Kidney (tissue), 14 donors: ENCODE measurements around the gene GLIPR1L1. TPM values are rescaled to one million over a fixed set of nuclear protein-coding genes. Genes with fewer than 3 reads are reported as not detected.
A peak's percentile ranks its signal among the peaks of the same experiment; 100 is the strongest.

Experiments used
- DNase-seq, 5 donors: peaks; one replicate each; pipeline ENCODE4 v3.0.0-alpha.2; 2013 to 2020
- FAIRE-seq: peaks from 2 replicates; lab custom pipeline; 2012; peaks lifted over from hg19 to GRCh38; lab: Jason Lieb, UNC
- H3K27ac ChIP-seq, 2 donors: one replicate each; pipeline ENCODE4 v1.7.0; 2013; ENCODE audit warnings: low read depth in 2 of 2, low read length in 2 of 2, inconsistent platforms in 1 of 2
- H3K27me3 ChIP-seq: one replicate; pipeline ENCODE4 v1.7.1; 2013; ENCODE audit warnings: low read length, inconsistent platforms; ENCODE audit not compliant: control insufficient read depth, insufficient read depth
- H3K36me3 ChIP-seq, 3 donors: one replicate each; pipeline versions ENCODE4 v1.7.0 to v1.7.1; 2013; ENCODE audit warnings: low read length in 3 of 3, control low read depth in 1 of 3, inconsistent platforms in 1 of 3; ENCODE audit not compliant: insufficient read depth in 3 of 3, control insufficient read depth in 2 of 3
- H3K4me1 ChIP-seq, 3 donors: one replicate each; pipeline versions ENCODE4 v1.7.0 to v1.7.1; 2013; ENCODE audit warnings: low read length in 3 of 3, inconsistent platforms in 1 of 3, low read depth in 1 of 3; ENCODE audit not compliant: control insufficient read depth in 2 of 3, insufficient read depth in 2 of 3
- H3K4me3 ChIP-seq, 3 donors: one replicate each; pipeline versions ENCODE4 v1.7.0 to v1.8.1; 2013; ENCODE audit warnings: low read length in 3 of 3, control low read depth in 1 of 3, inconsistent platforms in 1 of 3
- H3K9ac ChIP-seq, 3 donors: one replicate each; pipeline versions ENCODE4 v1.7.0 to v1.7.1; 2013; ENCODE audit warnings: low read length in 3 of 3, control low read depth in 1 of 3, inconsistent platforms in 1 of 3
- H3K9me3 ChIP-seq, 3 donors: one replicate each; pipeline versions ENCODE4 v1.7.0 to v1.7.1; 2013; ENCODE audit warnings: low read length in 3 of 3, control low read depth in 1 of 3, inconsistent platforms in 1 of 3; ENCODE audit not compliant: control insufficient read depth in 2 of 3, insufficient read depth in 1 of 3
- intact Hi-C: fragments of 100-400 bp; cut with DNase I; formaldehyde crosslinking; loops from one replicate; pipeline ENCODE4 v1.11.1; 2022
- polyA plus RNA-seq: library from polyadenylated mRNA; stranded (reverse); fragments of 350-450 nt; fragmentation: Illumina TruSeq; extraction: RNeasy Lipid Tissue Mini Kit (QIAGEN cat#74804); gene quantifications from one replicate; pipeline ENCODE4 v1.2.3, GENCODE V29; 2014; ENCODE audit warnings: low read depth, low replicate concordance; ENCODE audit not compliant: insufficient read depth
- total RNA-seq: library from RNA; stranded (reverse); fragmentation: NEBNext Ultra II Directional; extraction: Animal tissue kit (Norgen Biotek cat#: 25700); gene quantifications from one replicate; pipeline ENCODE4 v1.2.1, GENCODE V29; 2021
- TF ChIP-seq, protein P1 (sequence below): IDR thresholded peaks from 3 replicates; pipeline ENCODE4 v1.5.1; 2012; ENCODE audit warnings: mild to moderate bottlenecking, moderate library complexity, borderline replicate concordance; ENCODE audit not compliant: insufficient read depth; ENCODE audit errors: extremely low read depth
- donor health status: control.
- donor health status: control.
- donor health status: control.
- donor health status: control.
- donor health status: control.
- donor health status: DM: yes; HTN: yes; CAD: no.
- donor health status: Normal renal cell carcinoma (clear cell type).

GLIPR1L1 gene
- total and polyA plus RNA-seq, 2 donors from 2014 or later: not detected

DNA sequence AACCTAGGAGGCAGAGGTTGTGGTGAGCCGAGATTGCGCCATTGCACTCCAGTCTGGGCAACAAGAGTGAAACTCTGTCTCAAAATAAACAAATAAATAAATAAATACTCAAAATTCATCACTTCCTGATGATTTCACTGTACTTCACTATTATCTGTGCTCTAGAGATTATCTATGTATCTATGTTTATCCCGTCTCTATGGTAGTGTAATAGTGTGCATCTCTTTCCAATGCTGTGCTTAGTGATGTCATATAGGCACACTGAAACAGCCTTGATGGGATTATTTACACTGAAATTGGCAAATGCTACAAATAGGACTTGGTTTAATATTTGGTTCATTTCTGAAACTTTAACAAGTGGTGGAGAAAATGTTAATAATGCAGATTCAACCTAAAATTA is 10.8 kb upstream of the GLIPR1L1 start:
- Histone ChIP-seq H3K4me1 (no peaks in the 10 kb centered on the region), H3K27me3 (no peaks in the 10 kb centered on the region), H3K9ac (no peak overlapping the region), H3K9me3 (no peaks in the 10 kb centered on the region), H3K4me3 (no peak overlapping the region), H3K27ac (no peak overlapping the region), H3K36me3 (no peaks in the 10 kb centered on the region)
- TF ChIP-seq, protein P1, sequence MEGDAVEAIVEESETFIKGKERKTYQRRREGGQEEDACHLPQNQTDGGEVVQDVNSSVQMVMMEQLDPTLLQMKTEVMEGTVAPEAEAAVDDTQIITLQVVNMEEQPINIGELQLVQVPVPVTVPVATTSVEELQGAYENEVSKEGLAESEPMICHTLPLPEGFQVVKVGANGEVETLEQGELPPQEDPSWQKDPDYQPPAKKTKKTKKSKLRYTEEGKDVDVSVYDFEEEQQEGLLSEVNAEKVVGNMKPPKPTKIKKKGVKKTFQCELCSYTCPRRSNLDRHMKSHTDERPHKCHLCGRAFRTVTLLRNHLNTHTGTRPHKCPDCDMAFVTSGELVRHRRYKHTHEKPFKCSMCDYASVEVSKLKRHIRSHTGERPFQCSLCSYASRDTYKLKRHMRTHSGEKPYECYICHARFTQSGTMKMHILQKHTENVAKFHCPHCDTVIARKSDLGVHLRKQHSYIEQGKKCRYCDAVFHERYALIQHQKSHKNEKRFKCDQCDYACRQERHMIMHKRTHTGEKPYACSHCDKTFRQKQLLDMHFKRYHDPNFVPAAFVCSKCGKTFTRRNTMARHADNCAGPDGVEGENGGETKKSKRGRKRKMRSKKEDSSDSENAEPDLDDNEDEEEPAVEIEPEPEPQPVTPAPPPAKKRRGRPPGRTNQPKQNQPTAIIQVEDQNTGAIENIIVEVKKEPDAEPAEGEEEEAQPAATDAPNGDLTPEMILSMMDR: no peak
- intact Hi-C loops: no loop called here
- DNase-seq (no peak), FAIRE-seq (no peak)

- Histone ChIP-seq H3K4me3 (no peak overlapping the region), H3K4me1 (peaks cover 0 to 3% (median 0%) of the 10 kb centered on the region in 3 donors), H3K9ac (no peak overlapping the region), H3K9me3 (no peaks in the 10 kb centered on the region), H3K27me3 (no peaks in the 10 kb centered on the region), H3K27ac (no peak overlapping the region), H3K36me3 (no peaks in the 10 kb centered on the region)
- intact Hi-C loops: no loop called here
- DNase-seq: no peak
- TF ChIP-seq, protein P1: no peak
- FAIRE-seq: peak; percentile 76
Measured at GRCh38 chr12:75327642-75328041, 6.8 kb upstream of the GLIPR1L1 start.

- Histone ChIP-seq H3K27ac (peak within 1 kb of the TSS; percentile 73 to 83), H3K4me1 (peaks cover 0 to 9% (median 0%) of the 10 kb centered on the region in 3 donors), H3K9me3 (no peaks in the 10 kb centered on the region), H3K9ac (peak within 1 kb of the TSS; percentile 19 to 74 (median 30)), H3K36me3 (no peaks in the 10 kb centered on the region), H3K4me3 (peak within 1 kb of the TSS; percentile 62 to 83 (median 79)), H3K27me3 (no peaks in the 10 kb centered on the region)
- TF ChIP-seq, protein P1: no peak
- FAIRE-seq (no peak), DNase-seq (peak; percentile 89 to 95 (median 93))
- intact Hi-C loops: no loop called here
Measured at GRCh38 chr12:75329918-75330826, 4.3 kb upstream of the GLIPR1L1 start, which contains the start of gene CAPS2. Gene CAPS2 (minus strand): TSS chr12:75330324. CDS start chr12:75326498, 3,826 bp downstream.
